ENCODE results near the gene SPG7.

SPG7 gene

GRCh38 chr16:89602952-89603590, 94.9 kb downstream of the SPG7 start:
- no peak for DNase-seq

- no peak for DNase-seq
These were observed 96.6 kb downstream of the SPG7 start for GRCh38 chr16:89604764-89605163.

- no peak for DNase-seq
These were observed 97.2 kb downstream of the SPG7 start for GRCh38 chr16:89605186-89605970.

GRCh38 chr16:89606006-89606405, 97.8 kb downstream of the SPG7 start:
- DNase-seq: no peak
